Suppressor macrophage (primary cell): ENCODE results near the gene OR4C11.

Experiments used
- DNase-seq, 4 experiments: peaks; one replicate each; pipeline ENCODE4 v3.0.0-alpha.2; 2020 to 2022
- total RNA-seq, 17 experiments: gene quantifications; one replicate each; lab custom pipeline; 2026; ENCODE audit warnings: mixed read lengths in 6 of 17, inconsistent platforms in 3 of 17; lab: John Stamatoyannopoulos, UW

OR4C11 gene
- 0 to 1.4 (median 0) reads per million in 17 experiments for total RNA-seq

GRCh38 chr11:55607545-55607944 lies at the start of gene OR4C11:
Gene OR4C11, minus strand, starts transcription at chr11:55607645. Its CDS starts 3,272 bp downstream, at chr11:55604373.
- DNase-seq: no peak

GRCh38 chr11:55655096-55655495 lies 47.7 kb upstream of the OR4C11 start:
- DNase-seq: no peak

- no peak for DNase-seq
Measured at GRCh38 chr11:55652560-55652959, 45.1 kb upstream of the OR4C11 start.

GRCh38 chr11:55648027-55648426 lies 40.6 kb upstream of the OR4C11 start, which contains the start of gene OR4S2:
Gene OR4S2, plus strand, starts transcription at chr11:55648327. Its CDS starts 2,577 bp downstream, at chr11:55650904.
- no peak for DNase-seq

GRCh38 chr11:55634813-55635212 lies 27.4 kb upstream of the OR4C11 start, which contains the start of gene OR4P4:
Gene OR4P4, plus strand, starts transcription at chr11:55635113.
- DNase-seq: no peak

- no peak for DNase-seq
Measured at GRCh38 chr11:55624531-55624930, 17.1 kb upstream of the OR4C11 start.

- no peak for DNase-seq
Measured at GRCh38 chr11:55572548-55572947, 34.9 kb downstream of the OR4C11 start.

- no peak for DNase-seq
Measured at GRCh38 chr11:55571828-55572227, 35.6 kb downstream of the OR4C11 start, which contains the start of gene OR4C16. Gene OR4C16, plus strand, starts transcription at chr11:55572128. Its CDS starts 0 bp downstream, at chr11:55572128.

GRCh38 chr11:55554169-55554568 lies 53.3 kb downstream of the OR4C11 start, which contains the start of gene OR4C15:
Gene OR4C15, plus strand, starts transcription at chr11:55554469. Its CDS starts 0 bp downstream, at chr11:55554469.
- DNase-seq: no peak
